SK-MEL-5 (cell line): Measurements from ENCODE around the gene MLEC. TPM values are rescaled to one million over a fixed set of nuclear protein-coding genes. Genes with fewer than 3 reads are reported as not detected.

Experiments
- DNase-seq: peaks from one replicate; pipeline ENCODE4 v3.0.0-alpha.2; 2016; ENCODE audit warnings: low read depth, low spot score
- in situ Hi-C: cut with HindIII; loops from 2 replicates; pipeline ENCODE4 v1.10.0; 2016; ENCODE audit warnings: low sequenced_read_pairs, high pct_unique_total_duplicates, low pct_unique_long_range_greater_than_20kb
- total RNA-seq: library from RNA; depleted of rRNA; stranded (reverse); fragments of >200 nt; shearing (Covaris generic); gene quantifications from 2 replicates; pipeline ENCODE4 v1.2.3, GENCODE V29; 2014

The MLEC gene
- total RNA-seq, 1 experiment from 2014 or later: 156 TPM

GRCh38 chr12:120710031-120710804, 23.3 kb downstream of the MLEC start, which contains the start of gene UNC119B:
Gene UNC119B (plus strand): TSS chr12:120710458. CDS start chr12:120710475, 17 bp downstream.
- peak; percentile 55 for DNase-seq
- in situ Hi-C loops: no loop called here

- no peak for DNase-seq
- in situ Hi-C loops: no loop called here
Observed at GRCh38 chr12:120710805-120711296, 23.9 kb downstream of the MLEC start.

- in situ Hi-C loops: no loop called here
- DNase-seq: no peak
Observed at GRCh38 chr12:120711411-120711810, 24.5 kb downstream of the MLEC start.

- in situ Hi-C loops: no loop called here
Observed at GRCh38 chr12:120712610-120713009, 25.7 kb downstream of the MLEC start.

GRCh38 chr12:120713861-120714482, 27.0 kb downstream of the MLEC start:
- peak; percentile 90 for DNase-seq
- in situ Hi-C loops: no loop called here

More at GRCh38 chr12:120712610-120713009, 25.7 kb downstream of the MLEC start:
- DNase-seq: no peak

- in situ Hi-C loops: no loop called here
- DNase-seq: no peak
Observed at GRCh38 chr12:120718055-120718454, 31.1 kb downstream of the MLEC start.

- in situ Hi-C loops: no loop called here
- no peak for DNase-seq
Observed at GRCh38 chr12:120719072-120719471, 32.1 kb downstream of the MLEC start.

GRCh38 chr12:120719496-120720233, 32.7 kb downstream of the MLEC start:
- no peak for DNase-seq
- in situ Hi-C loops: no loop called here

GRCh38 chr12:120720234-120720986, 33.5 kb downstream of the MLEC start:
- in situ Hi-C loops: no loop called here
- DNase-seq: no peak

GRCh38 chr12:120720987-120721801, 34.2 kb downstream of the MLEC start:
- DNase-seq: no peak
- in situ Hi-C loops: no loop called here

- DNase-seq: no peak
- in situ Hi-C loops: no loop called here
Observed at GRCh38 chr12:120721866-120722265, 34.9 kb downstream of the MLEC start.

- in situ Hi-C loops: no loop called here
- no peak for DNase-seq
Observed at GRCh38 chr12:120722784-120723183, 35.8 kb downstream of the MLEC start.

GRCh38 chr12:120724720-120725119, 37.8 kb downstream of the MLEC start:
- DNase-seq: no peak
- in situ Hi-C loops: no loop called here

GRCh38 chr12:120725151-120725658, 38.3 kb downstream of the MLEC start:
- in situ Hi-C loops: no loop called here
- DNase-seq: no peak

GRCh38 chr12:120725659-120726509, 38.9 kb downstream of the MLEC start, which contains the start of gene ACADS:
Gene ACADS (plus strand): TSS chr12:120725826. CDS start chr12:120725886, 60 bp downstream.
- peak; percentile 86 for DNase-seq
- in situ Hi-C loops: no loop called here

- in situ Hi-C loops: no loop called here
- DNase-seq: no peak
Observed at GRCh38 chr12:120726510-120726793, 39.5 kb downstream of the MLEC start.
